ENCODE data around the gene SLC26A1.
"Not testable (repeated sequence)": the region's sequence is repeated elsewhere in the genome, so short reads cannot be mapped to it uniquely, and the experiment has no call there.

The SLC26A1 gene

GRCh38 chr4:1013225-1014073 is 20.2 kb upstream of the SLC26A1 start:
- no peak for DNase-seq (ENCODE audit: low spot score)

- DNase-seq (ENCODE audit: low spot score), result no peak
Measured at GRCh38 chr4:1012034-1012739, 19.0 kb upstream of the SLC26A1 start.

GRCh38 chr4:1011666-1012033 is 18.4 kb upstream of the SLC26A1 start:
- no peak for DNase-seq (ENCODE audit: low spot score)

GRCh38 chr4:1011022-1011665 is 17.9 kb upstream of the SLC26A1 start, which contains the start of gene FGFRL1:
TSS of gene FGFRL1 (plus strand) at chr4:1011626. CDS start at chr4:1012486, 860 bp downstream.
- peak; percentile 96 for DNase-seq (ENCODE audit: low spot score)

GRCh38 chr4:1010395-1011021 is 17.3 kb upstream of the SLC26A1 start:
- no peak for DNase-seq (ENCODE audit: low spot score)

- DNase-seq (ENCODE audit: low spot score), result peak; percentile 86
Measured at GRCh38 chr4:1009542-1010394, 16.6 kb upstream of the SLC26A1 start.

GRCh38 chr4:1008840-1009541 is 15.8 kb upstream of the SLC26A1 start:
- DNase-seq (ENCODE audit: low spot score), result no peak

GRCh38 chr4:1006856-1007255 is 13.7 kb upstream of the SLC26A1 start:
- no peak for DNase-seq (ENCODE audit: low spot score)

GRCh38 chr4:1004557-1005485 is 11.6 kb upstream of the SLC26A1 start:
- DNase-seq (ENCODE audit: low spot score), result no peak

- no peak for DNase-seq (ENCODE audit: low spot score)
Measured at GRCh38 chr4:1004071-1004418, 10.8 kb upstream of the SLC26A1 start.

GRCh38 chr4:1003271-1004070 is 10.3 kb upstream of the SLC26A1 start:
- no peak for DNase-seq (ENCODE audit: low spot score)

- no peak for DNase-seq (ENCODE audit: low spot score)
Measured at GRCh38 chr4:1002631-1003251, 9.5 kb upstream of the SLC26A1 start.

GRCh38 chr4:1002131-1002630 is 9.0 kb upstream of the SLC26A1 start:
- no peak for DNase-seq (ENCODE audit: low spot score)

- no peak for DNase-seq (ENCODE audit: low spot score)
Measured at GRCh38 chr4:1001561-1002130, 8.4 kb upstream of the SLC26A1 start.

GRCh38 chr4:1000686-1001260 is 7.6 kb upstream of the SLC26A1 start:
- DNase-seq (ENCODE audit: low spot score), result no peak

- DNase-seq (ENCODE audit: low spot score), result no peak
Measured at GRCh38 chr4:999882-1000425, 6.8 kb upstream of the SLC26A1 start.

GRCh38 chr4:999240-999863 is 6.1 kb upstream of the SLC26A1 start:
- DNase-seq (ENCODE audit: low spot score), result not testable (repeated sequence)

Measured in left forelimb (tissue), 1 donor.